Hematopoietic multipotent progenitor cell treated with erythropoietin and hydrocortisone succinate and interleukin-3 and kit ligand, for 4 days (in vitro differentiated cells): ENCODE measurements around the gene SLC39A11.
"Not testable (repeated sequence)": the region's sequence is repeated elsewhere in the genome, so short reads cannot be mapped to it uniquely, and the experiment has no call there.

Experiments used
- DNase-seq: peaks from one replicate; pipeline ENCODE4 v3.0.0-alpha.2; 2015

The SLC39A11 gene

GRCh38 chr17:73005360-73005759 lies 87.1 kb downstream of the SLC39A11 start:
- no peak for DNase-seq

DNA sequence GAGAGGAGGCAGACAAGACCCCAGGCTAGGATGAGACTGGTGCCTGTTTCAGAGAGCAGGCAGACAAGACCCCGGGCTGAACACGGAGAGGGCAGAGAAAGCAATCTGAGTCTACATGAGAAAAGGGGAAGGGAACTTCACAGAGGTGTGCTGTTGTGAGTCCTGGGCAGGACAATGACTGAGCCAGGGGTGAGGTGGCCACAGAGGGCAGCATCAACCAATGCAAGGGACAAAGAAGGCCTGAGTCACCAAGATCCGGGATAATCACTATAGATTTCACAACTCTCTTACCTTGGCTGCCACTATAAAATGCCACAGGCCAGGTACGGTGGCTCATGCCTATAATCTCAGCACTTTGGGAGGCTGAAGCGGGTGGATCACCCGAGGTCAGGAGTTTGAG lies 89.0 kb downstream of the SLC39A11 start:
- DNase-seq: no peak

- no peak for DNase-seq
These were observed 91.7 kb downstream of the SLC39A11 start for GRCh38 chr17:73000832-73001231.

- not testable (repeated sequence) for DNase-seq
These were observed 93.0 kb downstream of the SLC39A11 start for GRCh38 chr17:72999474-72999873.

- no peak for DNase-seq
These were observed 94.1 kb downstream of the SLC39A11 start for GRCh38 chr17:72998343-72998742.

- DNase-seq: peak; percentile 68
These were observed 94.9 kb downstream of the SLC39A11 start for GRCh38 chr17:72997559-72997958.

GRCh38 chr17:72996791-72997190 lies 95.7 kb downstream of the SLC39A11 start:
- DNase-seq: no peak

DNA sequence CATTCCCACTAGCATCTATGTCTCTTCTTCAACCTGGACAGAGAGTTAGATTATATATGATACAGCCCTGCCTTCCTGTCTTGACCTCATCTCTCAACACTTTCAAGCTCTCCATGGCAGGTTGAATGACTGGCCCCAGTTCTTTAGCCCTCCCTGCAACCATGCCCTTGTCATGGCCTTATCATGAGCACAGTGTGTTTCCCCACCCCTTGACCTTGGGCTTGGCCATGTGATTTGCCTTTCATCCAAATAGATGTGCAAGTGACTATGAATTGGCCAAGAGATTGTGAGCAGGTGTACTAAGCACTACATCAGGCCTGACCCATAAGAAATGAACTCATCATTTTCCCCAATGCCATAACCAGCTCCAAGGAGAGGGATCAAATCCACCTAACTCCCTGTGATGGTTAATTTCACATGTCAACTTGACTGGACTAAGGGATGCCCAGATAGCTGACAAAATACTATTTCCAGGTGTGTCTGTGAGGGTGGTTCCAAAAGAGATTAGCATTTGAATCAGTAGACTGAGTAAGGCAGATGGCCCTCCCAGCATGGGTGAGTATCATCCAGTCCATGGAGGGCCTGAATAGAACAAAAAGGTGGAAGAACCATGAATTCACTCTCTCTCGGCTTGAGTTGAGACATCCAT lies 97.4 kb downstream of the SLC39A11 start:
- no peak for DNase-seq

DNA sequence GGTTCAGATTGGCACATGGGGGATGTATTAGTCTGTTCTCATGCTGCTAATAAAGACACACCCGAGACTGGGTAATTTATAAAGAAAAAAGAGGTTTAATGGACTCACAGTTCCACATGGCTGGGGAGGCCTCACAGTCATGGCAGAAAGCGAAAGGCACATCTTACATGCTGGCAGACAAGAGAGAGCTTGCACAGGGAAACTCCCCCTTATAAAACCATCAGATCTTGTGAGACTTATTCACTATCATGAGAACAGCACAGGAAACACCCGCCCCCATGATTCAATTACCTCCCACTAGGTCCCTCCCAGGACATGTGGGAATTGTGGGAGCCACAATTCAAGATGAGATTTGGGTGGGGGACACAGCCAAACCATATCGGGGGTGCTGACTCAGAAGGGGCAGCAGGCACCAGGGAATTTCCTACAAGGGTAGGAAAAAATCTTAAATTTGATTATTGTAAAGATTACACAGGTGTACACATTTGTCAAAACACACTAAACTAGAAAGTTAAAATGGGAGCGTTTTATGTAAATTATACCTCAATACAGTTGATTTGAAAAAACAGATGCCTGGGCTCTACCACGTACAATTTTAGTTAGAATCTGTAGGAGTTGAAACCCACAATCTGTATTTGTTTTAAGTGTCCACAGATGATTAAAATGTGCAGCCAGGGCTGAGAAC lies 99.6 kb downstream of the SLC39A11 start:
- DNase-seq: peak; percentile 37

DNA sequence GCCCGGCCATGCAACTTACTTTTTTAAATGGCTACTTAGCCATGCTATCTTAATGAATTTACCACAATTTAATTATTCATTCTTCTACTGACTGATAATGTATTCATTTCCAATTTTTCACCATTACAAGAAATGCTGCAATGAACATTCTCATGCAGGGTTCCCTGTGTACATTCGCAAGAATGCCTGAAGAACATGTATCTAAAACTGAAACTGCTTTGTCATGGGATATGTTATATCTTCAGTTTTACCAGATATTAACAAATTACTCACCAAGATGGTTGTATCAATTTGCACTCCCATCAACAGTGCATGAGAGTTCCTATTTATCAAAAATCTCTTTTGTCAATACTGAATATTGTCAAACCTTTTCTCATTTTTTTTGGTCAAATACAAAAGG lies 100.8 kb downstream of the SLC39A11 start:
- DNase-seq: no peak

- no peak for DNase-seq
These were observed 103.3 kb downstream of the SLC39A11 start for GRCh38 chr17:72989074-72989610.

- DNase-seq: no peak
These were observed 104.0 kb downstream of the SLC39A11 start for GRCh38 chr17:72988451-72988850.

GRCh38 chr17:72987166-72987565 lies 105.3 kb downstream of the SLC39A11 start:
- no peak for DNase-seq

- peak; percentile 94 for DNase-seq
These were observed 106.4 kb downstream of the SLC39A11 start for GRCh38 chr17:72985882-72986720.

DNA sequence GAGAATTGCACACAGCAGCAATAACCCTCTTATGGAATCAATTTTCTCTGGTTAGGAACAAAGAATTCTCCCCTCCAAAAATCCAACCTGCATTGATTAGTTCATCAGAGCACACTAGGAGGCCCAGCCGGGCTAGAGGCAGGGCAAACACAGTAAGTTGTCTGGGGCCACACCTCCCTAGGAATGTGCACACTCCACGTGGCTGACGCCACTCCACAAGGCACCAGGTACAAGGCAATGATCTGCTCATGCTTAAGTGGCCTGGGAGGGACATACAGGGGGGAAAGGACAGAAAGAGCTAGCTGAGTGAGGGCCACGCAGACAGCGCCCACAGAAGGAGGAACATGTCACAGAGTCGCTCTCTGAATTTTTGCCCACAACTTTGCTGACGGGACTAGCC lies 107.6 kb downstream of the SLC39A11 start:
- DNase-seq: no peak

DNA sequence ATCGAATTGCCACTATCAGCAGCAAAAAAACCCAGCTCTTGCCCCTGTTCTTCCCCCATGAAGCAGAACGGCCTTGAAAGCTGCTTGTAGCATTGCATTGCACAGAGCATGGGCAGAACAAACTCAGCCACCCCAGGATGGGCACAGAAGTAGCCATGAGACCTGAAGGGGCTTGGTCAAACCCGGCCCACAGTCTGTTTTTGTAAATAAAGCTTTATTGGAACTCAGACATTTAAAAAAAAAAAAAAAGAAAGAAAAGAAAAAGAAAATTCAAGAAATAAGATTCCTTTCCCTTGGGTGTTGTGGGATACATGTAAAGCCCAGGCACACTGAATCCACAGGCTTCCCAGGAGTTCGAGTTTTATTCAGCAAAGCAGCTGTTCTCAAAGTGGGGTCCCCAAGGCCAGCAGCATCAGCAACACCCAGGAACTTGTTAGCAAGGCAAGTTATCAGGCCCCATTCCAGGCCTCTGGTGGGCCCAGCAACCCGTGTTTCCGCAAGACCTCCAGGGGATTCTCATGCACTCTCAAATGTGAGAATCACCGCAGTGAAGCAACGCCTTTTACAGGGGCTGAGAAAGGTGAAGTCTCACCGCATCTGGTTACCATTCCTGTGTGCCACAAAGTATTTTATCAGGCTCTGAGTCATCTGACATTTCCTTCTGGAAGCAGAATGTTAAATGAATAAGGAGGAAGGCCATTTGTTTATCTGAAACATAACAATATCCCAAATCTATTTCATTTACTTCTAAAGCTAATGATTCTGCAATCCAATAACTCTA lies 108.2 kb downstream of the SLC39A11 start:
- DNase-seq: no peak

DNA sequence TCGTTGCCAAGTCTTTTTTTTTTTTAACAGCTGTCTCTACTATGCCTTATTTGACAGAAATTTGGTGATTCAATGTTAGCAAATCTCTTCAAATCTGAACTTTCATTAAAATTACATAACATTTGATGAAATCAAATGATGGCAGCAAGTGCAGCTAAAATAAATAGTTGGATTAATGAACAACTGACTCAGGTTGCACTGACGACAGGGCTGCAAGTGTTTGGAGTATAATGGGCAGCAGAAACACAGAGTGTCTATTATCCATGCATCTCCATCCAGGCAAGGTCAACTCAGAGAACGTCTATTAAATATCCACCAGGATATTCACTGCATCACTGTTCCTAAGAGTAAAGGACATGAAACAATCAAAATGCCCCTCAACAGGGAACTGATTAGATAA lies 109.8 kb downstream of the SLC39A11 start:
- DNase-seq: no peak

- DNase-seq: peak; percentile 67
These were observed 113.8 kb downstream of the SLC39A11 start for GRCh38 chr17:72978593-72979218.

DNA sequence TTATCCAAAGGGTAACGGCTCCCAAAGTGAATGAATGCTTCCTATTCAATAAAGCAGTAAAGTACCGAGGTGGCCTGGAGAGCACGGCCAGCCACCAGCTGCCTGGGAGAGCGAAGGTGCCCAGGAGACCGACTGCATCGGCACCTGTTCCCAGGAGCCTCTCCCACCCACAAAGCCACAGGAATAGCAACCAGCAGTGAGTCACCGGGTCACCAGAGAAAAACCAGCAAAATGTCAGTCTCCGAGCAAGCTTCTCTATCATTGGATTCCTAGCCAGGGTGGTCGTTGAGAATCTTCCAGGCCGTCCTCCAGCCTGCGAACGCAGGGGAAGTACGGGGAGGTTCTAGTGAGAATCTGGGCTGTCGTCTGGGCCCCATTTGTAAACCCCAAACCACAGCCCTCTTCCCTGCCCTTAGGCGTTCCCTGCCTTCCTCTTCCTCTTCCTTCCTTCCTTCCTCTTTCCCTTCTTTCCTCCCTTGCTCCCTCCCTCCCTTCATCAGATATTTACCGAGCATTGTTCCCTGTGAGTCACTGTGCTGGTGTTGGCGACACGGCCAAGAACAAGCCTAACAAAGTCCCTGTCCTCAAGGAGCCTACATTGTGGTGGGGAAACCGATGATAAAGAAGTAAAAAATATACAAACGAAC lies 114.6 kb downstream of the SLC39A11 start:
- peak; percentile 38 for DNase-seq

- peak; percentile 49 for DNase-seq
These were observed 115.3 kb downstream of the SLC39A11 start for GRCh38 chr17:72976971-72977770.

GRCh38 chr17:72975509-72975908 lies 117.0 kb downstream of the SLC39A11 start:
- no peak for DNase-seq
